Activated T-helper 9 cell treated with anti-CD3 and anti-CD28 coated beads, Interleukin-2, amount 50 U/mL, for 16 hours (primary cell): ENCODE measurements around the gene SLC7A9.

Experiments used
- DNase-seq: peaks from one replicate; pipeline ENCODE4 v3.0.0-alpha.2; 2020; ENCODE audit warnings: low read depth

Gene SLC7A9

DNA sequence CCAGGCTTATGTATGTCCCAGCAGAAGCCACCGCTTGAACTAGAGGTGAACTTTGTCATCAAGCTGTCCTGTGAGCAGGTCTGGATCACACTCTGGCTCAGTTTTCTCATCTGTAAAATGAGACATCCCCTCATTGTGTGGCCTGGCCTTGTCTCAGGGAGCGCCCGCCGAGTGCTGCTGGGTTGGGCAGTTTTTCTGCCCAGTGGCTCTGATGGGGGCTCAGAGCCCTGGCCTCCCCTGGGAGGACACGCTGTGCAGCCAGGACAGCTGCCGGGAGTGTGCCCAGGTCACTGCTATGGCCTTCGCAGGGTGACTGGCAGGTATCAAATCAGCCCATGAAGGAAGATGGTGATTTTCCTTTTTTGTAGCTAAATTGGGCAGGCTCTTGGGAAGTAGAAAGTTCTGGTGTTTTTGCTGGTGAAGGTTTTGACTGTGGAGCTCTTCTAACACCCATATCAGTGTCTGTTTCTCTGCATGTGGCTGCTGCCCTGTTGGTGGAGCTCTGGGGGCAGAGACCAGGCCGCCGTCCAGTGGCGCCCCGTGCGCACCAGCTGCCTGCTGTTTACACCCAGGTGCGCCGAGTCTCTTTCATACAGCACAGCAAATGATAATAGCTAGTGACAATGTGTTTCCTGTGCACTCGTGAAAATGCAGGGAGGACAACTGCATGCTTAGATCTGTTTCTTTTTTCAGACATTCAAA is 40.8 kb downstream of the SLC7A9 start:
- DNase-seq = no peak

DNA sequence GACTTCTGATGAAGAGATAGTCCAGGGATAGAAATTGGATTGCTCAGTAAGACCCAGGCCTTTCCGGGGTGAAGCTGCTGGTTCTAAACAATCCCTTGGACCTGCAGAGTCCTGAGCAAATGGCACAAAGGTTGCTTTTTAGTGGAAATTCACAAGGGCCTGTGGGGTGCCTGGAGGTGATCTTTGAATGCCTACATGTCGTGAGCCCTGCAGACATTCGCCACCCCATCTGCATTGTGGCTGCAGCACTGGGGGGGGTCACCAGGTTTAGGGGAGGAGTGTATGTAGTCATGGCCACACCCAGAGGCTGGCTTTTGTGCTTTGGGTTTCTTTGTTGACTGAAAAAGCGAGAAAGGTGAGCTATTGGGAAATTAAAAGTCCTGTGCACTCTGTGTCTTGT is 41.4 kb downstream of the SLC7A9 start:
- no peak for DNase-seq

DNA sequence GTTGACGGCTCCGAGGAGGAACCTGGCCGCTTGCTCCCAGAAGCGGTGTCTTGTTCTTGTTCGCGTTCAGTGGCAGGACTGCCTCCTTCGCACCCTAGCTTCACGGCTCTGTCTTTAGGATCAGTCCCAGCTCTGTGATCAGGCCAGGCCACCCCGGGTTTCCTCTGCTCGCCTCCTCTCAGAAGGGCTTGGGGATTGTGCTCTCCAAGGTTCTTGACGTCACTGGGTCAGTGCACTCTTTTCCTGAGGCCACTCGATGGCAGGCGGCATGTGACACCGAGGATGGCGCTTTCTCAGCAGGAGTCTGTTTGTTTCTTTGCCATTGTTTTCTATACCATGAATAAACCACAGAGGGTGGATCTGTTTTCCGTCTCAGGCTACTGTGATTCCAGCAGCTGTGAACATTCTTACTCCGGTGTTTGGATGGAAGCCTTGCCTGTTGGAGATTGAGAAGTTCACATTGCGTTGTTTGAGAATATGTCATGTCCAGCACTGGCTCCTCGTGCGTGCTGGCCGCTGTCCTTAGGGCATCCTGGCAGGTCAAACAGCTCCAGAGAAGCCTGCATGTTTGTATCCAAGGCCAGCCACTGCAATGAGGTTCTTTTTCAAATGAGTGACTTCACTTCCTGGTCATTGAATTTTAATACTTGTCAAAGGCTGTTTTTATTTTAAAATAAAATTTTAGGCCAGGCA is 44.5 kb downstream of the SLC7A9 start:
- DNase-seq = no peak

DNA sequence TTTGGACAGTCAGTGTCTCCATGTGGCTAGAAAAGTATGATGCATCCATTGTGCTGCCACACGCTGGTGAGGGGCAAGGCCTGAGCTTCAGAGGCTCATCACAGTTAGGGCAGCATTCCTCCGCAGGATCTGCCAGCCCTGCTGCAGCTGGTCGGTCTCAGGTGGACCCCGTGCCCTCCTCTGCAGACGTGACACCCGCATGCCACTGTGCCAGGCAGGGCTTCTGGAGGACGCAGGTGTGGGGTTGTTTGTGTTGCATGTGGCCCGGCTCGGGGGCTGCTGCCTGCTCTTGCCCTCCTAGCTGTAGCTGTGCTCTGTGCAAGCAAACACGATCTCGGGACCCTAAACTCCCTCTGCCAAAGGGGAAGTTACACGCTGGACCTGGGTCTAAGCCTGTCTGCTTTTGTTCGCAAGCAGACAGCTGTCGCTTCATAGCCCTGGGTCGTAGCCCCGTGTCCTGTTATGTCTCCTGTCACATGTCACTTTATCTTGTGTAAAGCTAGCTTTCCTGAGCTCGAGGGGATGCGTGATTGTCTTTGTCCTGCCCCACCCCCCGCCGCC is 45.3 kb downstream of the SLC7A9 start:
- DNase-seq = no peak

DNA sequence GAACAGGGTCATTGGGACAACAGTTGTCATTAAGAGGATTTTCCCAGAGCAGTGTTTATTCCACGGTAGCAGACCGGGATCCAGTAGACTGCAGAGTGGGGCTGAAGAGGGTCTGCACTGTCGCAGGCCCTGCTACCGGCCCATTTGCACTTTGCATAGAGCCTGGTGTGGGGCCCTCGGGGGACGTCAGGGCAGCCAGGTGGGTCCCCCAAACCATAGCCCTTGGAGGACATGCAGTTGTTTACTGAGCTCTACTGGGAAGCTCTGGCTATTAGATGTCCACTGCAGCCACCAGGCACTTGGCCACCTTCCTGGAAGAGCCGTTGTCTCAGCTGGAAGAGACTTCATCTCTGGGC is 45.8 kb downstream of the SLC7A9 start:
- DNase-seq = no peak

DNA sequence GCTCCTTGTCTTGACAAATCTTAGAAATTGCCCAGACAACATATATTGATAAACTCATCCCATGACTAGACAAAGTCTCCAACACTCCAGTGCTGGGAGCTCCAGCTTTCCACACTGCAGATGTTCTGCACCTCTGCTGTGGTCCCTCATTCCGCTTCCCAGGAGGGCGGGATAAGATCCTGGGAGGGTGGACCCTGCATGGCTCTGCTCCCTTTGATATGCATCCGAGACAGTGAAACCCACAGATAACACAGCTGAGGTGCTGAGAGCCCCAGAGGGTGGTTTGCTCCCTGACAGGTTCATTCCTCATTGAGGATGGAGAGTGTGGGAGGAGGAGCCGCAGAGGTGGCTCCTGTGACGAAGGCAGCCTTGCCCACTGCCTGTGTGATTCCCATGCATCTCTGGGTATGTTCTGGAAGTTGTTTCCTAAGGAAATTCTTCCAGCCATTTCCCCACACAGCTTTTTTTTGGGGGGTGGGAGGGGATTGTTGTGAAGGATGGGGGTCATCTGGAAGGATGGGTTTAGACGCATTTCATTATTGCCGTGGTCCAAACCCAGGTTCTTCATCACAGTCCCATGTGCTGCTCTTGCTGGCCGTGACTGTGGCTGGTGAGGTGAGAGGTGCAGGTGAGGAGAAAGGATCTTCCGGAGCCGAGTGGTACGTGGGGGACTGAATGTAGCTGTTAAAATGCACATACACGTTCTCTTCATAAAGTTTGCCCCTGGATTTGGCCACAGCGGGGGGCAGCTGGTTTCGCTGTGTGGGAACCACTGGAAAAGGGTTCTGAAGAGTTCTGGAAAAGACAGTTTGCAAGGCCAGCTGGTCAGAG is 46.4 kb downstream of the SLC7A9 start:
- no peak for DNase-seq

DNA sequence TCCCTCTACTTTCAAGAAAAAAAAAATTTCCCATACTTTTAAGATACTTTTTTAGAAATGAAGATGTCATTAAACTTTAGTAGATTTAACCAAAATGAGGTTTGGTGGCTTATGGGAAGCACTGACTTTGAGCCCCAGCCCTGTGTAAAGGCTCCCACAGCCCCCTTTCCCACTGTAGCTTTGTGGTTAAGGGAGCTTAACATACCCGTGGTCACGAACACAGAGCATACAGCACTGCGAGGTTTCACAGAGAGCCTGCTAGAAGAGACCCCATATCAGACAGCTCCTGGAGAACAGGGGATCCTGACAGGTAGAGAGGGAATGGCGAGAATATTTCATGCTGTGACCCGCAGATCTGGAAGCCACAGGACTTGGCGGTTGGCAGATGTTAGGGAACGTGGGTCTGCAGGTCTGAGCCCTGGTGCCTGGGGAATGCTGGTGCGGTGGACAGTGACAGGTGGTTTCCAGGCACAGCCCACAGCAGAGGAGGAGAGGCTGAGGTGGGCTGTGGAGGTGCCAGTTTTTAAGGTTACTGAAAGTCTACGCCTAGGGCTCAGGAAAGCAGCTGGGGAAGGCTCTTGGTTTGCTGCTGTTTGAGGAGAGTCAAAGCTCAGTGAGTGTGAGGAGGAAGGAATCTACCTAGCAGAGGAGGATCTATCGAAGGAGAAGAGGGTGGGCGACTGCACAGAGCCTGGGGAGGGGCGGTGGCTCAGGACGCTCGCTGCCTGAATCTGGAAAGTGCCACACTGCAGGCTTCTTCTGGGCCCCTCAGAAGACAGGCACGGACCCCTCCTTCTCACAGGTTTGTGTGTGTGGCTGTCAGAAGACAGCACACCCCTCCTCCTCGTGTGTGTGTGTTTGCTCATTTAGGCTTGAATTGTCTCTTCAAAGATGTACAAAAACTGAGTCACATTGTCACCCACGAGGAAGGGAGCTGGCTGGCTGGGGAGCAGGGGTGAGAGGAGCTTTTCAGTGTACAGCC is 49.9 kb downstream of the SLC7A9 start:
- no peak for DNase-seq

DNA sequence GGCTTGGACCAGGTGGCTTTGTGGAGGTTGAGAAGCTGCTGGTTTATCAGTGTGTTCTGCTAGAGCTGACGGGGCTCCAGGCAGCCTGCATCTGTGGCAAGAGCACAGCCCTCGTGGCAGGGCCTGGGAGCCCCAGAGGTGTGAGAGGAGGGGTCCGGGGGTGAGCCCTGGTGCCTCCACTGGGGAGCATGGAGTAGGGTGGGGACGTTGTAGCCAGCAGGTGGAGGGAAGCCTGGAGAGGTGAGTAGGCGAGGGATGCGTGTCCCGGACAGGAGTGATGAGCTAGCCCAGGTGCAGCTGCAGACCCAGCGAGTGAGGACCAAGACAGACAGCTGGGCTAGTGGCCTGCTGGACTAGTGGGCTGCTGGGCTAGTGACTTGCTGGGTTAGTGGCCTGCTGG is 51.0 kb downstream of the SLC7A9 start:
- no peak for DNase-seq

DNA sequence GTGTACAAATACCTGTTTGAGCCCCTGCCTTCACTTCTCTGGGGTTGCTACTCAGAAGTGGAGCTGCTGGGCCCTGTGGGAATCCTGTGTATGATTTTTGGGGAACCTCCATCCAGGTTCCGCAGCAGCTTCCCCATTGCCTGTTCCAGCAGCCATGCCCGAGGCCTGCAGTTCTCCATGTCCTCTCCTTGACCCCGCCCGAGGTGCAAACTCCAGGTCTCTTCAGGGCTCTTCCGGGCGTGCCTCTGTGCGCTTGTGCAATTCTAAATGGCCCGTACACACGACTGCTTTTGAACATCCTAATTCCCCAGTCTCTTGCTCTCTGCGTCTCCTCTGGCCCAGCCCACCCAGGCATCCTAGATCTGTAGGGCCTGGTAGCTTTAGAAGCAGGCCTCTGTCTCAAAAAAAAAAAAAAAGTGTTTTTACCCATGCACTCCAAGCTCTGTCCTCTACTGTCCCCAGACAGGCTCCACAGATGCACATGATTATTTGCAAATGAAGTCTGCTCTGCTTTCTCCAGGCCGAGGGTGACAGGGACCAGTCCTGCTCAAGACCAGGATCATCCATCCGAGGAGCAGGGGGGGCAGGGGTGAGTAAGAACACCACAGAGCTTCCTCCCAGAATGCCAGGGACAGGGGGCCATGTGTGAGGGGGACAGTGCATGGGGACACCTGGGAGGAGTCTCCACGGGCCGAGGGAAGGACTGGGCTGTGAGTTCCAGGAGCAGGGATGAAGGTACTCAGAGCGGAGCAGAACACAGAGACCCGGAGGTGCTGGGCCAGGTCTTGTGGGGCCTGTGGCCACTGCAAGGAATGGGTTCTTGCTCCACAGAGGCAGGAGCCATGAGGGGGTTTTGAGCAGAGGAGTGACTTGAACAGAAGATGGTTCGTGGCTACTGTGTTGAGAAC is 51.7 kb downstream of the SLC7A9 start:
- DNase-seq = no peak

DNA sequence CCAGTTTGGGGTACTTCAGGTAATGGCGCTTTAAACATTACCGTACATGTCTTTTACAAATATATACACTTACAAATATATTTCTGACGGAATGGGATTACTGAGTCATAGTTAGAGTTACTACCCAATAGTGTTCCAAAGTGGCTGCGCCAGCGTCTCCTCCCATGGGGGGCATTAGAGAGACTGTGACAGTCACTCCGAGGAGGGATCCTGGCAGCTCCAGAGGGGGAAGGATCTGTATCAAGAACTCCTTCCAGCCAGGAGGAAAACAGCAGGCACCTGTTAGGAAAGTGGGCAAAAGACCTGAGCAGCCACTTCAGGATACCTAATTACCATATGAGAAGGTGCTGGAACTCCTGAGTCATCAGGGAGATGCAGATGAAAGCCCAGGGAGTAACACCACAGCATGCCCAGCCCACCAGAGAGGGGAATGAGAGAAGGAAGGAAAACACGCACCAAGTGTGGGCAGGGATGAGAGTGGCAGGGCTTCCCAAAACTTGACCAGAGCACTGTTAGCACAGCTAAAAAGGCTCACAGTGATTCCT is 52.9 kb downstream of the SLC7A9 start:
- DNase-seq = no peak

DNA sequence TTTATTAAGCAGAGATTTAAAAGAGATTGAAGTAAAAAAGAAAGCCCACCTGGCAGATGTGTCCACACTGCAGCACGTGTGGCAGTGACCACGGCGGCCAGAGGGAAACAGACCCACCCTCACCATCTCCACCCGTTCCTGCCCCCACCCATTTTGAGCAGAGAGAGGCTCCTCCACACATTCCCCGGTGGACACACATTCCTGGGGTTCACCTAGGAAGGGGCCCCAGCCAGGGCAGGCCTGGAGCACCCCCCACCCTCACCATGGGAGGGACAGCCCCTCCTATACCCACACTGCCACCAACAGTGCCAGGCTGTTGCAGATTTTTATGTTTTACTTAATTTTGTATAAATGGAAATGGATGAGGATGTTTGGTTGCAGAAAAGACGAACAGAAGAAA is 54.9 kb downstream of the SLC7A9 start:
- DNase-seq = no peak

DNA sequence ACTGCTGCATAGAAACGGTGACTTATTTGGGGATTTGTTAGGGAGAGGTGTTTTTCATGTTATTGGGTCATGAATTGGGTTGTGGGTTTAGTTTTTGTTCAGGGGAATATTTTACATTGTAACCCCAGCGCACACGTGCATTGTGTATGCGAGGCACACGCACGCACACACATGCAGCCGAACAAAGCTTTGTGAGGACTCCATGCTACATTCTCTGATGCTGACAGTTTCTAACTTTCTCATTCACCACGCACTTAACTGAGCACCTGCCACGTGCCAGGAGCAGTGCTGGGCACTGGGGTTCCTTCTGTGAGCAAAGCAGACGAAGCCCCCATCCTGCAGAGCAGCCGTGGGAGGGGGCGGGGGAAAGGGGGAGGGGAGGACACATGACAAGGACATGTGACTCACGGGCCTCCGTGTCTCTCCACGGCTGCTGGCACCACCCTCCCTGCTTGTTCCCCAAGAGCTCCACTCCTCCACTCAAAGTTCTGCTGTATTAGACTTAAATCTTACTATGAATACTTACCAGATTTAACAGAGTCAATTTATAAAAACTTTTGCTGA is 55.6 kb downstream of the SLC7A9 start:
- DNase-seq = no peak

DNA sequence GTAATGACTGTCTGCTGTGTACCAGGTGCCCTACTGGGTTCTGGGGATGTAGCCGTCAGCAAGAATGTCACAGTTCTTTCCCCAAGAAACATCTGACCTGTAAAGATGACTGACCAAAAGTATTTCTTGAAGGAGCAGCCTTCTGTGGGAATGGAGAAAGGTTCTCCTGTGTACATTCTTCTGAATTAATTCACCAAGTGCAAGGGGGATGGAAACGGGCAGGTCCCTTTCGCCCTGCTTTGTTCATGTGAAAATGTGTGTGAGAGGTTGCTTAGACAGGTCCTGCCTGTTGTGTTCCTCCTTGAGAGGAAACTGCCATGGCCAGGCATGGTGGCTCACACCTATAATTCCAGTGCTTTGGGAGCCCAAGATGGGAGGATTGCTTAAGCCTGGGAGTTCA is 57.0 kb downstream of the SLC7A9 start:
- no peak for DNase-seq

DNA sequence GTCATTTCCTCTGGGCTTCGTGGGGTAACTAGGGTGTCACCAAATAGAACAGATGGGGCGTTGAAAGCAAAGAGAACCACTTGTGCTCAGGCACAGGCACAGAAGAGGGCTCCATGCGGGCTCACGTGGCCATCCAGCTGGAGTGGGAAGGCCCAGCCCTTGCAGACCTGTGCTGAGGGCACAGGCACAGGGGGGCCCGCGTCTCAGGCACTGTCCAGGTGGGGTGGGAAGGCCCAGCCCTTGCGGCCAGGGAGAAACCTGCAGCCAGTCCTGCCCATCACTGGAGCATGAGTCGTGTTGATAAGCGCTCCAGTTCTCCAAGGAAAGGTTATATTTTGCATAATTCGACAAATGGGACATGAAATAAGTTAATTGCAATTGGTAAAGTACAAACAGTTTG is 57.5 kb downstream of the SLC7A9 start:
- DNase-seq = no peak

DNA sequence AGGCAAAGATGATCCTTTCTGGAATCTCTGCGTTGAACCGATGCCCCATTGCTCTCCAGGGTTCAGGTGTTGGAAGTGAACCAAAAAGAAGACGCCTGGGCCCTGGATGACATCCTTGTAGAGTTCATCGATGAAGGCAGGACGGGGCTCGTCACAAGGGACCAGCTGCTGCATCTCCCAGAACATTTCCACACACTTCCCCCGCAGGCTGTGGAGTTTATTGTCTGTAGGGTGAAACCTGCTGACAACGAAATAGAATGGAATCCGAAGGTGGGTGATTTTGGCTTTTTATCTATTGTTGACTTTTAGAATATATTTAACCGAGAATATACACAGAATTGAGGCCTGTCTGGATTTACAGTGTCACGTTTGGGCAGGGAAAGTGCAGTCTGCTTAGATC is 58.4 kb downstream of the SLC7A9 start:
- no peak for DNase-seq

DNA sequence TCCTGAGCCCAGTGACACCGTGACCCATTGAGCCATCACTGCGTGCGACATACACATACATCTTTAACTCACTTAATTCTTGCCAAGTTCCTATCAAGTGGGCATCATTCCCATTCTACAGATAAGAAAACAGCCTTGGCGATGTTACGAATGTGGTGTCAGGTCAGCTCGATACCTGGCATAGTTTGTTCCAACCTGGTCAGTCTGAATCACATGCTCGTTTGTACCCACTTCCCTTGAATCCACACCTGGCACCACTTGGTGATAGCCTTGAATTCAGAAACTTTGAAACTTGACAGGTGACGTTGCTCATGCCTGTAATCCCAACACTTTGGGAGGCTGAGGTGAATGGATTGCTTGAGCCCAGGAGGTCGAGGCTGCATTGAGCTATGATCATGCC is 59.1 kb downstream of the SLC7A9 start:
- no peak for DNase-seq

DNA sequence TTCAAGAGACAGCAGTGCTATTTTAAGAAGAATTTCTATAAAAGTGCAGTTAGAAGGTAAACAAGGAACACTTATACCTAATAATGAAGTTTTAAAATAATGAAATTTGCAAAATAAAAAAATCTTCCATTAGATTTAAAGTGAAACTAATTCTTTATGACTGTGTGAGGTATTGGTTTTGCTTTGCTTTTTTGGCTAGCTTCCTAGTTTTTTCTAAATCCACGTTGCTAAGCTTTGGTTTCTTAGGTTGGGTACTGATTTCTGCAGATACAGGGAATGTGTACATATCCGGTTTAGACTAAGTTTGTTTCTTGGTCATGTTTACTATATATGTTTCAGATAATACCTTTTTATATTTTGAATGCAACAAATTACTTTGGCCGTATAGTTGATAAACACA is 59.8 kb downstream of the SLC7A9 start:
- no peak for DNase-seq

DNA sequence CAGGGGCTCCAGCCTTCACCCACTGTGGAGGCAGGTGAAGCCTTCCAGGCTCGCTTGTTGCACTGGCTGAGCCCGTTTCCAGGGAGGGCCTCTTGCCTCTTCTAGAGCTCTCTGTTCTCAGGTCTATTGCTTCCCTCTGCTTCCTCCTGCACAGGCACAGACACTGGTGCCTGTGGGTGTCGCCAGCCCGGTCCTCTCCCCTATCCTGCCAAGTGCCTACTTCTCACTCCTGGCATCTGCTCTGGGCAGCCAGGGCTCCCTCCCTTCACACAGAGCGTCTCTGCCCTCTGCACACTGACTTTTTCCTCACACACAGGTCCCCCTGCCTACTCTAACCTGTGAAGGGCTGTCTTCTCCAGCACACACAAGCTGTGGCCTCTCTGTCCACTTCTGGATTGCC is 60.3 kb downstream of the SLC7A9 start:
- DNase-seq = no peak

DNA sequence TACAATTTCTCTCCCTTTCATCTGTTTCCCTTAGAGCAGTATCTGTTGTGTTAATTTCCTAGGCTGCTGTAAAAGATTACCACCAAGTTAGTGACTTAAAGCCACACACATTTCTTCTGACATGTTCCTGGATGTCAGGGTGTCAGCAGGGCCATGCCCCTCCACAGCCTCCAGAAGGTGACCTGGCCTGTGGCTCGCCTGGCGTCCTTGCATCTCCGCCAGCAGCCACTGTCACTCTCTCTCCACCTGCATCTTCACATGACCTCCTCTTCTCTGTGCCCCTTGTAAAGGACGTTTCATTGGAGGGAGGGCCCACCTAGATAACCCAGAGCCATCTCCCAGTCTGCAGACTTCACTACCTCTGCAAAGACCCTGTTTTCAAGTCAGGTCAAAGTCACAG is 61.3 kb downstream of the SLC7A9 start:
- DNase-seq = no peak

DNA sequence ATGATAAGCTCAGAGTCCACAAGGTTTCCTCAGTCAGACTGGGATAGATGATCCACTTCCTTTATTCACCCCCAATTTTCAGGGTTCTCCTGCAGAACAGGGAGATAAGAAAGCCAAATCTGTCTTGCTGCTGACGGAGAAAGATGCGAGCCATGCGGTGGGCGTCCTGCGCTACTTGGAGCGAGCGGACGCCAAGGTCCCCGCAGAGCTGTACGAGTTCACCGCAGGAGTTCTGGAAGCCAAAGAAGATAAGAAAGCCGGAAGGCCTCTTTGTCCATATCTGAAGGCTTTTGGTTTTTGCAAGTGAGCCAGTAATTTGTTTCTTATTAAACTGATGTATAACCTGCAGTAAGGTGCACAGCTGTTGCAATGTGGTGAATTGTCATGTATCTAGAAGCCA is 66.7 kb downstream of the SLC7A9 start:
- no peak for DNase-seq
